WTC11 (cell line): Measurements from ENCODE around the gene GRK4. TPM values are rescaled to one million over a fixed set of nuclear protein-coding genes. Genes with fewer than 3 reads are reported as not detected.

ENCODE experiments used
- ATF1 ChIP-seq: sonication (generic); formaldehyde crosslinking; IDR thresholded peaks from 2 replicates; pipeline ENCODE4 v1.8.1; 2023; ENCODE audit warnings: mild to moderate bottlenecking, moderate library complexity, missing genetic modification reagents
- ATF6 ChIP-seq: sonication (generic); formaldehyde crosslinking; IDR thresholded peaks from 2 replicates; pipeline ENCODE4 v1.8.1; 2023; ENCODE audit warnings: mild to moderate bottlenecking, missing genetic modification reagents
- CBFB ChIP-seq: sonication (generic); formaldehyde crosslinking; IDR thresholded peaks from 2 replicates; pipeline ENCODE4 v1.8.1; 2022; ENCODE audit warnings: mild to moderate bottlenecking, low read depth, missing genetic modification reagents
- CDX4 ChIP-seq: fragments of 250-450 bp; sonication (Bioruptor Pico); IDR thresholded peaks from 2 replicates; pipeline ENCODE4 v1.9.0; 2021; ENCODE audit warnings: moderate library complexity, mild to moderate bottlenecking, inconsistent platforms, borderline replicate concordance
- EMX1 ChIP-seq: fragments of 250-450 bp; sonication (Bioruptor Pico); IDR thresholded peaks from 2 replicates; pipeline ENCODE4 v1.8.0; 2021; ENCODE audit warnings: mild to moderate bottlenecking
- ERG ChIP-seq: fragments of 250-450 bp; sonication (Bioruptor Pico); IDR thresholded peaks from 2 replicates; pipeline ENCODE4 v1.8.0; 2021; ENCODE audit warnings: mild to moderate bottlenecking
- ESRRA ChIP-seq: sonication (generic); formaldehyde crosslinking; IDR thresholded peaks from 2 replicates; pipeline ENCODE4 v1.8.1; 2022; ENCODE audit warnings: mild to moderate bottlenecking, missing genetic modification reagents, borderline replicate concordance
- ETV6 ChIP-seq: sonication (generic); formaldehyde crosslinking; IDR thresholded peaks from 2 replicates; pipeline ENCODE4 v1.8.1; 2022; ENCODE audit warnings: mild to moderate bottlenecking, missing genetic modification reagents
- FOXJ3 ChIP-seq: sonication (generic); formaldehyde crosslinking; IDR thresholded peaks from 2 replicates; pipeline ENCODE4 v1.9.0; 2021; ENCODE audit warnings: missing genetic modification reagents, mild to moderate bottlenecking, borderline replicate concordance
- FOXK1 ChIP-seq: sonication (generic); formaldehyde crosslinking; IDR thresholded peaks from 2 replicates; pipeline ENCODE4 v1.8.0; 2022; ENCODE audit warnings: mild to moderate bottlenecking, moderate library complexity, missing genetic modification reagents
- GRHL2 ChIP-seq: fragments of 250-450 bp; sonication (Bioruptor Pico); IDR thresholded peaks from 2 replicates; pipeline ENCODE4 v1.8.0; 2022; ENCODE audit warnings: mild to moderate bottlenecking, moderate library complexity; ENCODE audit not compliant: insufficient replicate concordance, severe bottlenecking
- HMGA2 ChIP-seq: fragments of 250-450 bp; sonication (Bioruptor Pico); IDR thresholded peaks from 2 replicates; pipeline ENCODE4 v1.4.0; 2021; ENCODE audit warnings: mild to moderate bottlenecking, moderate library complexity
- IRF2 ChIP-seq: sonication (generic); formaldehyde crosslinking; IDR thresholded peaks from 2 replicates; pipeline ENCODE4 v1.8.0; 2022; ENCODE audit warnings: low read depth, missing genetic modification reagents, borderline replicate concordance
- NFATC4 ChIP-seq: fragments of 250-450 bp; sonication (Bioruptor Pico); IDR thresholded peaks from 2 replicates; pipeline ENCODE4 v1.9.0; 2021; ENCODE audit warnings: mild to moderate bottlenecking
- NR1H2 ChIP-seq: sonication (generic); formaldehyde crosslinking; IDR thresholded peaks from 2 replicates; pipeline ENCODE4 v1.9.0; 2021; ENCODE audit warnings: mild to moderate bottlenecking, moderate library complexity, missing genetic modification reagents
- PRDM15 ChIP-seq: sonication (generic); formaldehyde crosslinking; IDR thresholded peaks from 2 replicates; pipeline ENCODE4 v1.8.0; 2022; ENCODE audit warnings: missing genetic modification reagents
- RORB ChIP-seq: fragments of 250-450 bp; sonication (Bioruptor Pico); IDR thresholded peaks from 2 replicates; pipeline ENCODE4 v1.9.0; 2021; ENCODE audit warnings: mild to moderate bottlenecking
- SMAD3 ChIP-seq: sonication (generic); formaldehyde crosslinking; IDR thresholded peaks from 2 replicates; pipeline ENCODE4 v1.8.0; 2022; ENCODE audit warnings: missing genetic modification reagents, mild to moderate bottlenecking, borderline replicate concordance
- SP1 ChIP-seq: sonication (generic); formaldehyde crosslinking; conservative IDR thresholded peaks from 2 replicates; pipeline ENCODE4 v1.8.1; 2022; ENCODE audit warnings: missing genetic modification reagents
- ZBTB21 ChIP-seq: sonication (generic); formaldehyde crosslinking; IDR thresholded peaks from 2 replicates; pipeline ENCODE4 v1.8.1; 2023; ENCODE audit warnings: mild to moderate bottlenecking, missing genetic modification reagents, borderline replicate concordance
- ZBTB43 ChIP-seq: sonication (generic); formaldehyde crosslinking; IDR thresholded peaks from 2 replicates; pipeline ENCODE4 v1.8.1; 2023; ENCODE audit warnings: mild to moderate bottlenecking, missing genetic modification reagents
- ZNF121 ChIP-seq: sonication (generic); formaldehyde crosslinking; IDR thresholded peaks from 2 replicates; pipeline ENCODE4 v1.8.0; 2023; ENCODE audit warnings: missing genetic modification reagents
- ZNF219 ChIP-seq: sonication (generic); formaldehyde crosslinking; IDR thresholded peaks from 2 replicates; pipeline ENCODE4 v1.8.0; 2023; ENCODE audit warnings: missing genetic modification reagents, mild to moderate bottlenecking, borderline replicate concordance
- ZNF317 ChIP-seq: sonication (generic); formaldehyde crosslinking; IDR thresholded peaks from 2 replicates; pipeline ENCODE4 v1.8.1; 2023; ENCODE audit warnings: low read depth, mild to moderate bottlenecking, moderate library complexity, missing genetic modification reagents, borderline replicate concordance
- ZNF671 ChIP-seq: fragments of 250-450 bp; sonication (Bioruptor Pico); IDR thresholded peaks from 2 replicates; pipeline ENCODE4 v1.8.0; 2021; ENCODE audit warnings: mild to moderate bottlenecking
- total RNA-seq: library from RNA; stranded (reverse); gene quantifications from 3 replicates; pipeline ENCODE4 v1.2.3, GENCODE V29; 2021
- TF ChIP-seq, protein P1 (sequence below): sonication (generic); formaldehyde crosslinking; IDR thresholded peaks from 2 replicates; pipeline ENCODE4 v1.8.0; 2022; ENCODE audit warnings: mild to moderate bottlenecking, missing genetic modification reagents
- TF ChIP-seq, protein P2 (sequence below): sonication (generic); formaldehyde crosslinking; IDR thresholded peaks from 2 replicates; pipeline ENCODE4 v1.8.0; 2023; ENCODE audit warnings: missing genetic modification reagents
- TF ChIP-seq, protein P3 (sequence below): sonication (generic); formaldehyde crosslinking; IDR thresholded peaks from 2 replicates; pipeline ENCODE4 v1.8.1; 2023; ENCODE audit warnings: mild to moderate bottlenecking, missing genetic modification reagents, moderate library complexity

GRK4 gene
- total RNA-seq, 1 experiment from 2014 or later: 1.4 TPM

- TF ChIP-seq, protein P1, sequence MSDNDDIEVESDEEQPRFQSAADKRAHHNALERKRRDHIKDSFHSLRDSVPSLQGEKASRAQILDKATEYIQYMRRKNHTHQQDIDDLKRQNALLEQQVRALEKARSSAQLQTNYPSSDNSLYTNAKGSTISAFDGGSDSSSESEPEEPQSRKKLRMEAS (CRISPR knock-in tag): peak; percentile 83
- no peak for TF ChIP-seq ATF6
- no peak for TF ChIP-seq ESRRA (CRISPR knock-in tag)
- 0 out of 2 replicates have a peak, but pooled peaks have one; percentile 42 for TF ChIP-seq ATF1 (CRISPR knock-in tag)
- TF ChIP-seq FOXJ3: no peak
- peak; percentile 61; the same call in 1 of the 2 replicates for TF ChIP-seq ETV6 (CRISPR knock-in tag)
- TF ChIP-seq SP1 (CRISPR knock-in tag): peak; percentile 99
- no peak for TF ChIP-seq RORB
- TF ChIP-seq ZNF317 (CRISPR knock-in tag): no peak
- TF ChIP-seq, protein P2, sequence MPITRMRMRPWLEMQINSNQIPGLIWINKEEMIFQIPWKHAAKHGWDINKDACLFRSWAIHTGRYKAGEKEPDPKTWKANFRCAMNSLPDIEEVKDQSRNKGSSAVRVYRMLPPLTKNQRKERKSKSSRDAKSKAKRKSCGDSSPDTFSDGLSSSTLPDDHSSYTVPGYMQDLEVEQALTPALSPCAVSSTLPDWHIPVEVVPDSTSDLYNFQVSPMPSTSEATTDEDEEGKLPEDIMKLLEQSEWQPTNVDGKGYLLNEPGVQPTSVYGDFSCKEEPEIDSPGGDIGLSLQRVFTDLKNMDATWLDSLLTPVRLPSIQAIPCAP (CRISPR knock-in tag): no peak
- TF ChIP-seq PRDM15 (CRISPR knock-in tag): no peak
- TF ChIP-seq EMX1 (CRISPR knock-in tag): no peak
- TF ChIP-seq, protein P3, sequence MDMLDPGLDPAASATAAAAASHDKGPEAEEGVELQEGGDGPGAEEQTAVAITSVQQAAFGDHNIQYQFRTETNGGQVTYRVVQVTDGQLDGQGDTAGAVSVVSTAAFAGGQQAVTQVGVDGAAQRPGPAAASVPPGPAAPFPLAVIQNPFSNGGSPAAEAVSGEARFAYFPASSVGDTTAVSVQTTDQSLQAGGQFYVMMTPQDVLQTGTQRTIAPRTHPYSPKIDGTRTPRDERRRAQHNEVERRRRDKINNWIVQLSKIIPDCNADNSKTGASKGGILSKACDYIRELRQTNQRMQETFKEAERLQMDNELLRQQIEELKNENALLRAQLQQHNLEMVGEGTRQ (CRISPR knock-in tag): no peak
- TF ChIP-seq ZNF671 (CRISPR knock-in tag): no peak; the same call in 1 of the 2 replicates
- no peak for TF ChIP-seq ZBTB43 (CRISPR knock-in tag)
- TF ChIP-seq NFATC4: no peak
- no peak for TF ChIP-seq SMAD3 (CRISPR knock-in tag)
- 0 out of 2 replicates have a peak, but pooled peaks have one; percentile 57 for TF ChIP-seq ERG (CRISPR knock-in tag)
- peak; percentile 53; the same call in 1 of the 2 replicates for TF ChIP-seq ZBTB21 (CRISPR knock-in tag)
- TF ChIP-seq ZNF219 (CRISPR knock-in tag): no peak
- no peak for TF ChIP-seq GRHL2 (CRISPR knock-in tag)
- no peak for TF ChIP-seq HMGA2 (CRISPR knock-in tag)
- no peak for TF ChIP-seq IRF2
- TF ChIP-seq ZNF121 (CRISPR knock-in tag): no peak
- TF ChIP-seq FOXK1 (CRISPR knock-in tag): no peak; the same call in none of the 2 replicates
- TF ChIP-seq CDX4 (CRISPR knock-in tag): no peak
- TF ChIP-seq NR1H2 (CRISPR knock-in tag): no peak
- no peak for TF ChIP-seq CBFB
Measured at GRCh38 chr4:2934813-2935761, 28.3 kb upstream of the GRK4 start (continued).
